ENCODE results near the gene HPSE2.

Gene HPSE2

GRCh38 chr10:99172950-99173349 is 62.7 kb downstream of the HPSE2 start:
- TF ChIP-seq ZFP3 (CRISPR knock-in tag; IDR thresholded peaks at IDR 0.05) (no peak), CREB5 (CRISPR knock-in tag; IDR thresholded peaks at IDR 0.05; ENCODE audit: low read depth) (no peak), ZFP30 (CRISPR knock-in tag; IDR thresholded peaks at IDR 0.05) (no peak), ESRRG (CRISPR knock-in tag; IDR thresholded peaks at IDR 0.05) (no peak), OSR1 (CRISPR knock-in tag; IDR thresholded peaks at IDR 0.05) (no peak), BACH2 (CRISPR knock-in tag; IDR thresholded peaks at IDR 0.05; ENCODE audit: borderline replicate concordance) (no peak), POU6F1 (CRISPR knock-in tag; IDR thresholded peaks at IDR 0.05; ENCODE audit: borderline replicate concordance, low read depth) (no peak), SNAI2 (CRISPR knock-in tag; IDR thresholded peaks at IDR 0.05) (no peak), ZNF70 (CRISPR knock-in tag; IDR thresholded peaks at IDR 0.05) (no peak), ISL1 (CRISPR knock-in tag; IDR thresholded peaks at IDR 0.05) (no peak), RARB (CRISPR knock-in tag; IDR thresholded peaks at IDR 0.05) (no peak), ARNTL (CRISPR knock-in tag; IDR thresholded peaks at IDR 0.05; ENCODE audit: borderline replicate concordance, low read depth) (no peak), CSDC2 (CRISPR knock-in tag; IDR thresholded peaks at IDR 0.05) (no peak), TCF4 (CRISPR knock-in tag; IDR thresholded peaks at IDR 0.05; ENCODE audit: borderline replicate concordance) (no peak)
- no peak for ATAC-seq

GRCh38 chr10:99172128-99172738 is 63.4 kb downstream of the HPSE2 start:
- TF ChIP-seq RARB (CRISPR knock-in tag; IDR thresholded peaks at IDR 0.05) = no peak
- TF ChIP-seq PATZ1 (CRISPR knock-in tag; IDR thresholded peaks at IDR 0.05; ENCODE audit: borderline replicate concordance) = no peak
- TF ChIP-seq GLIS3 (CRISPR knock-in tag; IDR thresholded peaks at IDR 0.05) = no peak
- no peak for TF ChIP-seq TCF4 (CRISPR knock-in tag; IDR thresholded peaks at IDR 0.05; ENCODE audit: borderline replicate concordance)
- no peak; the same call in 1 of the 2 replicates for TF ChIP-seq ZNF8 (CRISPR knock-in tag; IDR thresholded peaks at IDR 0.05)
- TF ChIP-seq BACH2 (CRISPR knock-in tag; IDR thresholded peaks at IDR 0.05; ENCODE audit: borderline replicate concordance) = no peak
- TF ChIP-seq ZFP3 (CRISPR knock-in tag; IDR thresholded peaks at IDR 0.05) = no peak
- no peak for TF ChIP-seq ARNTL (CRISPR knock-in tag; IDR thresholded peaks at IDR 0.05; ENCODE audit: borderline replicate concordance, low read depth)
- TF ChIP-seq TSHZ2 (CRISPR knock-in tag; IDR thresholded peaks at IDR 0.05) = no peak
- no peak for TF ChIP-seq CREB5 (CRISPR knock-in tag; IDR thresholded peaks at IDR 0.05; ENCODE audit: low read depth)
- no peak for TF ChIP-seq CSDC2 (CRISPR knock-in tag; IDR thresholded peaks at IDR 0.05)
- no peak for TF ChIP-seq SNAI2 (CRISPR knock-in tag; IDR thresholded peaks at IDR 0.05)
- ATAC-seq = no peak

- no peak for ATAC-seq
- TF ChIP-seq GLIS3 (CRISPR knock-in tag; IDR thresholded peaks at IDR 0.05) (no peak), PPARA (CRISPR knock-in tag; IDR thresholded peaks at IDR 0.05; ENCODE audit: borderline replicate concordance) (no peak), PATZ1 (CRISPR knock-in tag; IDR thresholded peaks at IDR 0.05; ENCODE audit: borderline replicate concordance) (no peak), OSR1 (CRISPR knock-in tag; IDR thresholded peaks at IDR 0.05) (no peak), TOX (CRISPR knock-in tag; IDR thresholded peaks at IDR 0.05; ENCODE audit: borderline replicate concordance) (no peak), ZFP30 (CRISPR knock-in tag; IDR thresholded peaks at IDR 0.05) (no peak), ZNF8 (CRISPR knock-in tag; IDR thresholded peaks at IDR 0.05) (no peak), TSHZ2 (CRISPR knock-in tag; IDR thresholded peaks at IDR 0.05) (no peak), SNAI2 (CRISPR knock-in tag; IDR thresholded peaks at IDR 0.05) (no peak), RARB (CRISPR knock-in tag; IDR thresholded peaks at IDR 0.05) (no peak)
Observed at GRCh38 chr10:99170116-99170675, 65.5 kb downstream of the HPSE2 start.
